NCI-H524 (cell line): ENCODE data around the gene MANF.

Source experiments
- DNase-seq, 2 experiments: peaks; one replicate each; lab custom pipeline; 2025; lab: John Stamatoyannopoulos, UW

The MANF gene

DNA sequence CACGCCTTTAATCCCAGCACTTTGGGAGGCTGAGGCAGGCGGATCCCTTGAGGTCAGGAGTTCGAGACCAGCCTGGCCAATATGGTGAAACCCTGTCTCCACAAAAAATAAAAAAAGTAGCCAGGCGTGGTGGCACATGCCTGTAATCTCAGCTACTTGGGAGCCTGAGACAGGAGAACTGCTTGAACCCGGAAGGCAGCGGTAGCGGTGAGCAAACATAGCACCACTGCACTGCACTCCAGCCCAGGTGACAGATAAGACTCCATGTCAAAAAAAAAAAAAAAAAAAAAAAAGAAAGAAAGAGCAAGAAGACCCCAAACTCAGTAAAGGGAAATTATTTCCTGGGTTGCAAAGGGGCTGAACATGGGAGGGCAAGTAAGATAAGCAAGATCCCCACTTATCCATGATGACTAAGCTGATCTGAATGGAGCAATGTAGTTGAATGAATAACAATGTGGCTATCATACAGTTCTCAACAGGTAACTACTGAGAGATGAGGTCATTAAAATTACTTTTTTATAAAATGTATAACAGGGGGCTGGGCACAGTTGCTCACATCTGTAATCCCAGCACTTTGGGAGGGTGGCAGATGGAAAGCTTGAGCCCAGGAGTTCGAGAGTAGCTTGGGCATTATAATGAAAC, 52.0 kb downstream of the MANF start:
- DNase-seq = no peak
